NCI-H748 treated with DMSO at 0.1 percent for 48 hours (cell line): Measurements from ENCODE around the gene INPP5D.

Experiments
- DNase-seq: peaks from one replicate; lab custom pipeline; 2025; lab: John Stamatoyannopoulos, UW

Gene INPP5D

GRCh38 chr2:233210843-233211547 lies 150.9 kb downstream of the INPP5D start:
- DNase-seq: no peak

- DNase-seq: no peak
These were observed 151.4 kb downstream of the INPP5D start for GRCh38 chr2:233211548-233211895.

GRCh38 chr2:233213011-233213410 lies 152.9 kb downstream of the INPP5D start:
- DNase-seq: no peak

GRCh38 chr2:233213975-233214374 lies 153.8 kb downstream of the INPP5D start:
- DNase-seq: no peak

- no peak for DNase-seq
These were observed 157.8 kb downstream of the INPP5D start for GRCh38 chr2:233217892-233218377.

- DNase-seq: no peak
These were observed 158.7 kb downstream of the INPP5D start for GRCh38 chr2:233218836-233219235.

- DNase-seq: no peak
These were observed 159.7 kb downstream of the INPP5D start for GRCh38 chr2:233219848-233220247.

- DNase-seq: no peak
These were observed 161.4 kb downstream of the INPP5D start for GRCh38 chr2:233221378-233222063.

GRCh38 chr2:233223059-233223894 lies 163.1 kb downstream of the INPP5D start:
- DNase-seq: no peak

- no peak for DNase-seq
These were observed 165.3 kb downstream of the INPP5D start for GRCh38 chr2:233225230-233226068.

GRCh38 chr2:233226511-233227031 lies 166.4 kb downstream of the INPP5D start:
- DNase-seq: no peak

GRCh38 chr2:233227346-233227978 lies 167.3 kb downstream of the INPP5D start:
- no peak for DNase-seq

GRCh38 chr2:233228376-233228775 lies 168.2 kb downstream of the INPP5D start:
- DNase-seq: no peak

GRCh38 chr2:233233618-233234230 lies 173.6 kb downstream of the INPP5D start:
- DNase-seq: no peak

GRCh38 chr2:233234264-233234663 lies 174.1 kb downstream of the INPP5D start:
- DNase-seq: no peak

- DNase-seq: no peak
These were observed 174.9 kb downstream of the INPP5D start for GRCh38 chr2:233234996-233235395.

GRCh38 chr2:233235977-233236376 lies 175.8 kb downstream of the INPP5D start:
- no peak for DNase-seq

GRCh38 chr2:233236820-233237589 lies 176.9 kb downstream of the INPP5D start:
- no peak for DNase-seq

- no peak for DNase-seq
These were observed 180.8 kb downstream of the INPP5D start for GRCh38 chr2:233240897-233241296.

- DNase-seq: no peak
These were observed 181.7 kb downstream of the INPP5D start for GRCh38 chr2:233241803-233242202.
